GM12865 (cell line): ENCODE measurements around the gene PROSER2.

Experiments used
- DNase-seq: peaks from one replicate; pipeline ENCODE4 v3.0.0; 2010; ENCODE audit warnings: low read depth
- H3K4me3 ChIP-seq: 2 replicates; pipeline ENCODE4 v1.5.1; 2011; ENCODE audit warnings: mild to moderate bottlenecking, low read depth, low read length, control low read depth
- TF ChIP-seq, protein P1 (sequence below): IDR thresholded peaks from 2 replicates; pipeline ENCODE4 v1.5.1; 2011; ENCODE audit warnings: low read length, control low read depth, low read depth, inconsistent platforms; ENCODE audit not compliant: insufficient read depth; ENCODE audit errors: missing control alignments

PROSER2 gene

DNA sequence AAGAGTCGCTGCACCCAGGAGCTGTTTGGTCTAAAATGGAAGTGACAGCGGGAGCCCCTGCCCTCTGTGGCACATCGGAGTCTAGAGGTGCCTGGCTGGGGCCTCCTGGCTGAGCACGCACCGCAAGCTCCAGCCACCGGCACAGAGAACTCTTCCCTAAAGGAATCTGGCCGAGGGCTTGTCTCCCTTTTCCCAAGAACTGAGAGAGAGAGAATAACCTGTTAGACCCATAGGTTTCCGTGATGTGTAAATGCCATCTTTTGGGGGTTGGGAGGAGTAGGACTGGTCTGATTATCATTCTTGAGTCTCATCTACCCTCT, 47.3 kb downstream of the PROSER2 start:
- no peak for DNase-seq
- no peak overlapping the region for H3K4me3 ChIP-seq
- TF ChIP-seq, protein P1, sequence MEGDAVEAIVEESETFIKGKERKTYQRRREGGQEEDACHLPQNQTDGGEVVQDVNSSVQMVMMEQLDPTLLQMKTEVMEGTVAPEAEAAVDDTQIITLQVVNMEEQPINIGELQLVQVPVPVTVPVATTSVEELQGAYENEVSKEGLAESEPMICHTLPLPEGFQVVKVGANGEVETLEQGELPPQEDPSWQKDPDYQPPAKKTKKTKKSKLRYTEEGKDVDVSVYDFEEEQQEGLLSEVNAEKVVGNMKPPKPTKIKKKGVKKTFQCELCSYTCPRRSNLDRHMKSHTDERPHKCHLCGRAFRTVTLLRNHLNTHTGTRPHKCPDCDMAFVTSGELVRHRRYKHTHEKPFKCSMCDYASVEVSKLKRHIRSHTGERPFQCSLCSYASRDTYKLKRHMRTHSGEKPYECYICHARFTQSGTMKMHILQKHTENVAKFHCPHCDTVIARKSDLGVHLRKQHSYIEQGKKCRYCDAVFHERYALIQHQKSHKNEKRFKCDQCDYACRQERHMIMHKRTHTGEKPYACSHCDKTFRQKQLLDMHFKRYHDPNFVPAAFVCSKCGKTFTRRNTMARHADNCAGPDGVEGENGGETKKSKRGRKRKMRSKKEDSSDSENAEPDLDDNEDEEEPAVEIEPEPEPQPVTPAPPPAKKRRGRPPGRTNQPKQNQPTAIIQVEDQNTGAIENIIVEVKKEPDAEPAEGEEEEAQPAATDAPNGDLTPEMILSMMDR, result no peak

DNA sequence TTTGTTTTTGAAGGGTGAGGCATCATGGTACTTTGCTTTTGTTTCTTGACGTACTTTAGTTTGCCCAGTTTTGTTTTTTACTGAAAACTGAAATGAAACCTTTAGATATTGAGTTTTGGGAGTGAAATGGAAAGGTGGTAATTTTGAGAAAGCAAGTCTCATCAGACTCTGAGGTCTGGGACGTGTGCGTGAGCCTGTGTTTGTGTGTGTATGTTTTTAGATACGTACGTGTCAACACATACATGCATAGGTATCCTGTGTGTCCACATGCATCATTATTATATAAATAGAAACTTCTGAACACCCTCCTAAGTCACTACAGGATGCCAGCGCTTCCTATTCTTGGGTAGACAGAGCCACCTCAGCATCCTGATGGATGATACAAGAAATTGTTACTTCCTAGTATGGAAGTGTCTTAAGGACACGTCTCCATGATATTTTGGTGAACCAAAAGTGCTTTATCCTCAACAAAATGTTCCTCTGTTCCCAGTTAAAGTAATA, 47.8 kb downstream of the PROSER2 start:
- DNase-seq, result no peak
- TF ChIP-seq, protein P1, result no peak
- no peak overlapping the region for H3K4me3 ChIP-seq

DNA sequence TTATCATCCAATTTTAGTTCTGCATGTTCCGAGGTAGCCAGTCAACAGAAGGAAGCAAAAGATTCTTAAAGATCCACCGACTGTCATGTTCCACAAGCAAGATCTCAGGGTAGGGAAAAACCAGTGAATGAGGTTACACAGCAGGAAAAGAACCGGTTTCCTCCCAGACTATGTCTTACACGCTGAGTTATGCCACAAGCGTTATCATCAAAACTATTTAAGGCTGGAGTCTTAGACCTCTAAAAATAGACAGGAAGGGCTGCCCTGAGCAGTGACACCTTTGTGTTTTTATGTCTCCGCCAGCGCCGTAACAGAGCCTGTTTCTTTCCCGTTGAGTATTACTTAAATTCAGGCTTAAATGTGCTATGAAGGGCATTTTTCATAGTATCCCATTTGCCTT, 48.3 kb downstream of the PROSER2 start:
- no peak overlapping the region for H3K4me3 ChIP-seq
- no peak for DNase-seq
- TF ChIP-seq, protein P1, result no peak

DNA sequence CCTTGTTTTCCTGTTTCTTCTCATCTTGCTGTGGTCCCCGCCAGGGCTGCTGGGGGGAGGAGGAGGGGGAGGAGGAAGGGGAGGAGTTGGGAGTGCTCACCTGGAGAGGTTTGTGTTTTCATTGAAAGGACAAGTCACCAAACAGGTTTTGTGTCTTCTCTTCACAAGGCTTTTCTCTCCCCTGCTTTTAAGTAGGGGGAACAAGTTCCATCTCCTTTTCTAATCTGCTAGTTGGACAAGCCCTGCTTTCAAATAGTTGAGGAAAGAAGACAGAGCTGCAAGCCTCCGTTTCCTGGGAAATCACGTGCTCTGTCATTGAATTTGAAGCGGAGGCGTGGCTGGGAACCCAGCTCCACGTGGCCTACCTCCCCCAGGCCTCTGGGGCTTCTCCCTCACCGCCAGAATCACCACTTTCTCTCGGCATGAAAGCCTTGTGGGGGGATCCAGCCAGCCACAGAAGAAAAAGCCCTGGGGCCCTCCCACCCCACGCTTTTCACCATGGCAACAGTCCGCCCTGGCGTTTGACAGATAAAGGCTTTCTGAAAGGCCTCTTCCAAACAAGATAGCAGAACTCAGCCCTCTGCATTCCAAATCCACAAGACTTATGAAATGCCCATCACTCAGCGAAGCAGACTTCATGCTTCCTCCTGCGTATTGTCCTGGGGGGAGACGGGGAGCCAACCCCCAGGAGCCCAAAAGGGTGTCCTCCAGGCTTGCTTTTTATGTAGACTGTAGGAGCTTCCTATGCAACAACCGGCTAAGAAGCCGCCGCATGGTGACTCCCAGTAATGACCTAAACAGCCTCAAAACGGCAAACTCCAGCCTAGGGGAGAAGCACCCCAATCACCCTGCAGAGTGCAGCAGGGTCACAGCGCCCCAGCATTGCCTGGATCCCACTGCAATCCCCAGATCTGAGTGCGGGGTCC, 51.7 kb downstream of the PROSER2 start:
- DNase-seq, result peak; percentile 31
- TF ChIP-seq, protein P1, result no peak
- H3K4me3 ChIP-seq, result no peak overlapping the region

DNA sequence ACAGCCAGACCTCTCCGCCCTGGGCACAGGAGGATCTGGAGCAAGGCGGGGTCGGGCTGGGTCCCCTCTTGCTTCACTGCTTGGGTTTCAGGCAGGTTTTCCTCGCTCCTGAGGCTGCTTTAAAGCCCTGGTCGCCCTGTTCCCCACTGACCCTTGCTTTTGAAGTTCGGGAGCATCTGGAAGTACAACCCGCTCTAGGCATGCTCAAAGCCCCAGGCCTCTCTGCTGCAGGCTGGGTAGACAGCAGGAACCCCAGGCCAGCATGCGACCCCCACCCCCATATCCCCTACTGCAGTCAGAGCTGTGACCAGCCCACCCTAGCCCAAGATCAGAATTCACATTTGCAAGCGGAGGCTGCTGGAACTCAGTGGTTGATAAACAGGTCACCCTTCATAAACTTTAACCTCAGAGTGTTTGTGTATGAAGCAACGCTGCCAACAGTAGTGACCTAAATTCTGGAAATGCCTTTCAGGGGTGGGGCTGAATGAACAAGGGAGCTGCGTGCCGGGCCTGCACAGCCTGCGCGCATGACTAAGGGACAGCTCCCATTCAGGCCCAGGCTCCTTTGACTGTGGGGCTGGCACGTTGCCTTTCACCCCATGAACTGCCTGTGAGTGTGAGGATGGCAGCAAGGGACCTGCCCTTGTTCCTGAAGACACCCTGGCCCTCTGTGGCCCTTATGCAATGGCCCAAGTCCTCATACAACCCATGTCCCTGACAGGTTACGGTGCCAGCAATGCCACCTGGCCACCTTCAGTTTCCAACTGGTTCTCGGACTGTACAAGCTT, 52.5 kb downstream of the PROSER2 start:
- no peak for DNase-seq
- TF ChIP-seq, protein P1, result no peak
- H3K4me3 ChIP-seq, result no peak overlapping the region

DNA sequence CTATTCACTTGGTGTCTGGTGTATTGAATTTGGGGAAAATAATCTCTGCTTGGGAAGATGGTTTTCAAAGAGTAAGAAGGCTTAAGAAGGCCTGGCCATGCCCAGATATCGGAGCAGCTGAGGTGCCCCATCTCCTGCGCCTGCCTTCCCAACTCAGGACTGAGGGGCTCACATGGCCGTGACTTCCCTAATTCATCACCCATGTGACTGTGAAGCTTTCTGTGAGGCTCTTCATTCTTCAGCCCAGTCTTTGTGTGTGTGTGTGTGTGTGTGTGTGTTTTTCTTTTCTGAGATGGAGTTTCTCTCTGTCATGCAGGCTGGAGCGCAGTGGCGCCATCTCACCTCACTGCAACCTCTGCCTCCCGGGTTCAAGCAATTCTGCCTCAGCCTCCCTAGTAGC, 53.2 kb downstream of the PROSER2 start:
- no peak for DNase-seq
- no peak overlapping the region for H3K4me3 ChIP-seq
- TF ChIP-seq, protein P1, result no peak
